Measurements from ENCODE around the gene ZDHHC24.

- TF ChIP-seq OSR1 (CRISPR knock-in tag; IDR thresholded peaks at IDR 0.05) (no peak), POU6F1 (CRISPR knock-in tag; IDR thresholded peaks at IDR 0.05; ENCODE audit: borderline replicate concordance, low read depth) (no peak)
Measured at GRCh38 chr11:66484806-66485380, 61.0 kb downstream of the ZDHHC24 start.

All from SK-N-SH treated with all-trans-retinoic acid at 6 μM for 48 hours (cell line).